G401 (cell line): ENCODE results near the gene ZBTB45. TPM values are rescaled to one million over a fixed set of nuclear protein-coding genes. Genes with fewer than 3 reads are reported as not detected.

Source experiments
- total RNA-seq: library from RNA; depleted of rRNA; stranded (reverse); fragments of >200 nt; shearing (Covaris generic); gene quantifications from 2 replicates; pipeline ENCODE4 v1.2.3, GENCODE V29; 2014; rRNA removed

The ZBTB45 gene
- total RNA-seq, 1 experiment from 2014 or later: 6.1 TPM

Other genes with a start within 250 kb of the ZBTB45 start
- gene ZNF8, start 240.9 kb downstream of the ZBTB45 start, total RNA-seq: 5.2 and 6.5 TPM in 2 replicates
- 22.0 and 23.4 TPM in 2 replicates for gene ERVK3-1, start 214.4 kb downstream of the ZBTB45 start, total RNA-seq
- gene ZSCAN22, start 192.8 kb downstream of the ZBTB45 start, total RNA-seq: 2.9 and 3.7 TPM in 2 replicates
- gene A1BG, start 166.3 kb downstream of the ZBTB45 start, total RNA-seq: 64.2 and 80.3 TPM in 2 replicates
- 1.2 and 4.7 TPM in 2 replicates for gene ZNF497, start 157.1 kb downstream of the ZBTB45 start, total RNA-seq
- 9.2 and 9.6 TPM in 2 replicates for gene ZNF837, start 138.8 kb downstream of the ZBTB45 start, total RNA-seq
- 2,081 and 2,975 TPM in 2 replicates for gene RPS5, start 132.5 kb downstream of the ZBTB45 start, total RNA-seq
- gene RNF225, start 124.2 kb downstream of the ZBTB45 start, total RNA-seq: not detected in 2 replicates
- gene ZNF584, start 111.2 kb downstream of the ZBTB45 start, total RNA-seq: 25.8 and 60.2 TPM in 2 replicates
- gene ZNF132, start 79.7 kb downstream of the ZBTB45 start, total RNA-seq: not detected in 2 replicates
- gene ZNF324B, start 68.2 kb downstream of the ZBTB45 start, total RNA-seq: 8.1 and 11.0 TPM in 2 replicates
- 10.8 and 11.6 TPM in 2 replicates for gene ZNF324, start 52.7 kb downstream of the ZBTB45 start, total RNA-seq
- gene ZNF446, start 43.5 kb downstream of the ZBTB45 start, total RNA-seq: 12.8 and 22.3 TPM in 2 replicates
- gene SLC27A5, start 7.8 kb downstream of the ZBTB45 start, total RNA-seq: 12.0 and 28.6 TPM in 2 replicates
- 579 and 1,015 TPM in 2 replicates for gene TRIM28, start 24.3 kb upstream of the ZBTB45 start, total RNA-seq
- 71.9 and 97.7 TPM in 2 replicates for gene CHMP2A, start 35.3 kb upstream of the ZBTB45 start, total RNA-seq
- 187 and 192 TPM in 2 replicates for gene UBE2M, start 38.8 kb upstream of the ZBTB45 start, total RNA-seq
- 9.4 and 10.7 TPM in 2 replicates for gene MZF1, start 53.5 kb upstream of the ZBTB45 start, total RNA-seq